Mucosa of rectum (tissue), 2 donors: ENCODE results near the gene FICD.

ENCODE experiments used
- H3K27ac ChIP-seq, 2 donors: one replicate each; pipeline ENCODE4 v1.7.0; 2013; ENCODE audit warnings: inconsistent platforms in 2 of 2, low read depth in 2 of 2, low read length in 2 of 2
- H3K27me3 ChIP-seq, 2 donors: one replicate each; pipeline ENCODE4 v1.7.0; 2013; ENCODE audit warnings: low read length in 2 of 2; ENCODE audit not compliant: control insufficient read depth in 2 of 2, insufficient read depth in 2 of 2
- H3K36me3 ChIP-seq, 2 donors: one replicate each; pipeline ENCODE4 v1.7.0; 2013; ENCODE audit warnings: low read length in 2 of 2; ENCODE audit not compliant: control insufficient read depth in 2 of 2, insufficient read depth in 2 of 2
- H3K4me1 ChIP-seq, 2 donors: one replicate each; pipeline ENCODE4 v1.7.0; 2013; ENCODE audit warnings: low read length in 2 of 2, mild to moderate bottlenecking in 1 of 2; ENCODE audit not compliant: control insufficient read depth in 2 of 2, insufficient read depth in 2 of 2
- H3K4me3 ChIP-seq, 2 donors: one replicate each; pipeline ENCODE4 v1.7.0; 2013; ENCODE audit warnings: low read length in 2 of 2
- H3K9ac ChIP-seq, 2 donors: one replicate each; pipeline ENCODE4 v1.7.0; 2013; ENCODE audit warnings: low read length in 2 of 2, low read depth in 1 of 2, mild to moderate bottlenecking in 1 of 2
- H3K9me3 ChIP-seq, 2 donors: one replicate each; pipeline ENCODE4 v1.7.0; 2013; ENCODE audit warnings: low read length in 2 of 2; ENCODE audit not compliant: control insufficient read depth in 2 of 2
- donor health status: healthy.
- donor health status: Normal muscosa, but diverticular disease.

Gene FICD

DNA sequence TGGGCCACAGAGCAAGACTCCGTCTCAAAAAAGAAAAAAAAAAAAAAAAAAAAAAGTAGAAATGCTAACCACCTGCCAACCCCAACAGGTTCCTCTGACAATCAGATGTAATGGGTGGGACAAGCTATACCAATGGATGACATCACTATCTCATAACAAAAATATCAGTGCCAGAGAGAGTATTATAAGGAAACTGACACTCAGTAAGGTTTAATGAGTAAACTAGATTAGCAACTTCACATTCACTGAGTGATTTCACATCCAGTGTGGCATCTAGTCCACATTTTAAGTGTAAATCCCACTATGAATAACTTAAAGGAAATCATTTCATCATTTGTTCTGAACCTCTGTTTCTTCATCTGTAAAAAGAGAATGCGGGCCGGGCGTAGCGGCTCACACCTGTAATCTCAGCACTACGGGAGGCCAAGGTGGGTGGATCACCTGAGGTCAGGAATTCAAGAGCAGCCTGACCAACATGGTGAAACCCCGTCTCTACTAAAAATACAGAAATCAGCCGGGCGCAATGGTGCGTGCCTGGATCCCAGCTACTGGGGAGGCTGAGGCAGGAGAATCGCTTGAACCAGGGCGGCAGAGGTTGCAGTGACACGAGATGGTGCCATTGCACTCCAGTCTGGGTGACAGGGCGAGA is 44.1 kb downstream of the FICD start:
- no peak overlapping the region for H3K9ac ChIP-seq
- H3K9me3 ChIP-seq, result no peaks in the 10 kb centered on the region
- H3K4me1 ChIP-seq, result peaks cover 22 to 31% of the 10 kb centered on the region in 2 donors
- H3K4me3 ChIP-seq, result peak overlapping the region; percentile 98 to 99
- H3K36me3 ChIP-seq, result peaks cover 2 to 8% of the 10 kb centered on the region in 2 donors
- no peaks in the 10 kb centered on the region for H3K27me3 ChIP-seq
- H3K27ac ChIP-seq, result no peak overlapping the region

GRCh38 chr12:108559748-108560147 is 44.7 kb downstream of the FICD start:
- Histone ChIP-seq H3K4me1 (peaks cover 22 to 31% of the 10 kb centered on the region in 2 donors), H3K4me3 (peak overlapping the region; percentile 98 to 99), H3K9me3 (no peaks in the 10 kb centered on the region), H3K9ac (peak overlapping the region; percentile 91 to 97), H3K27ac (no peak overlapping the region), H3K36me3 (peaks cover 8 to 14% of the 10 kb centered on the region in 2 donors), H3K27me3 (no peaks in the 10 kb centered on the region)

DNA sequence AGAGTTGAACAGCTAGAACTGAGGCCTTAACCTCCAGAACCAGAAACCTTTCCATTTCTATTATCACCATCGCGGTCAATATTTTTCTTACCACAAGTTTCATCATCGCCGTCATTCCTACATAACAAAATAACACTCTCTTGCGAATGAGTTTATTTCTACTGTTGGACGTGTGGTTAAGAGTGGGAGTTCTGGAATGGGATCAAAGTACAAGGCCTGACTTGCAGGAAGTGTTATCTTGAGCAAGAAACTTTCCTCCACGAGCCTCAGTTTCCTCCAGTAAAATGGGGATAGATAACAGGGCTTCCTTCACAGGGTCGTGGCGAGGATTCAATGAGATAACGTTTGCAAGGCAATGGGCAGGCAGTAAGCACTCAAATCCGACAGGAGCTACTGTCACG is 45.2 kb downstream of the FICD start:
- H3K27me3 ChIP-seq, result no peaks in the 10 kb centered on the region
- H3K9ac ChIP-seq, result peak overlapping the region; percentile 91 to 97
- peak overlapping the region; percentile 83 to 85 for H3K27ac ChIP-seq
- peaks cover 22 to 31% of the 10 kb centered on the region in 2 donors for H3K4me1 ChIP-seq
- H3K9me3 ChIP-seq, result no peaks in the 10 kb centered on the region
- peak overlapping the region; percentile 98 to 99 for H3K4me3 ChIP-seq
- H3K36me3 ChIP-seq, result peaks cover 13 to 20% of the 10 kb centered on the region in 2 donors

GRCh38 chr12:108560752-108561719 is 46.0 kb downstream of the FICD start, which contains the start of gene SART3:
TSS of gene SART3 (minus strand) at chr12:108561173. CDS start at chr12:108561154, 19 bp downstream.
- Histone ChIP-seq H3K36me3 (peaks cover 16 to 23% of the 10 kb centered on the region in 2 donors), H3K4me3 (peak within 1 kb of the TSS; percentile 98 to 99), H3K27me3 (no peaks in the 10 kb centered on the region), H3K27ac (peak within 1 kb of the TSS; percentile 83 to 85), H3K9ac (peak within 1 kb of the TSS; percentile 91 to 97), H3K9me3 (no peaks in the 10 kb centered on the region), H3K4me1 (peaks cover 25 to 33% of the 10 kb centered on the region in 2 donors)

DNA sequence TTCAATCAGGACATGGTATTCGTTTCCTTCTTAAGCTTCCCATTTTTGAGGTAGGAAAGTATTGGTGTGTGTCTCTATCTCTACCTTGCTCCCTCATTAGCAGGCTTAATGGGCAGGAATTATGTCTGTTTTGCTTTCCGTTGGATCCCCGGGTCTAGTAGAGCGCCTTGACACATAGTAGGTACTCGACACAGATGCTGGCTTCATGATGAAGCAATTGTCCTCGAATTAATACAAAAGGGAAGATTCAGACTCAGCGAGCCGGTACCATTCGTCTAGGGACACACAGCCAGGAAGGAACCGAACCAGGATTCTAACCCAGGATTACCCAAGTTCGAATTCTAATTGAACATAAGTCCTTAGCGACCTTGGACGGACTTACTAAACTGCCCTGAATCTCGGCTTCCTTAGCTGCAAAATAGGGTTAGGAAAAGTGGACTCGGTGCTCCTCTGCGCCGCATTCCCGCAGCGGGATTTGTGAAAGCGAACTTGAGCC is 46.8 kb downstream of the FICD start:
- H3K4me3 ChIP-seq, result peak overlapping the region; percentile 98 to 99
- no peaks in the 10 kb centered on the region for H3K27me3 ChIP-seq
- H3K27ac ChIP-seq, result peak overlapping the region; percentile 83 to 85
- peaks cover 27 to 39% of the 10 kb centered on the region in 2 donors for H3K4me1 ChIP-seq
- peaks cover 25 to 29% of the 10 kb centered on the region in 2 donors for H3K36me3 ChIP-seq
- H3K9me3 ChIP-seq, result no peaks in the 10 kb centered on the region
- peak overlapping the region; percentile 91 to 97 for H3K9ac ChIP-seq

GRCh38 chr12:108562348-108563135 is 47.5 kb downstream of the FICD start, which contains the start of gene ISCU:
TSS of gene ISCU (plus strand) at chr12:108562596. CDS start at chr12:108562623, 27 bp downstream.
- no peaks in the 10 kb centered on the region for H3K9me3 ChIP-seq
- peaks cover 27 to 41% of the 10 kb centered on the region in 2 donors for H3K4me1 ChIP-seq
- no peaks in the 10 kb centered on the region for H3K27me3 ChIP-seq
- H3K36me3 ChIP-seq, result peaks cover 31 to 33% of the 10 kb centered on the region in 2 donors
- peak within 1 kb of the TSS; percentile 92 to 97 for H3K9ac ChIP-seq
- H3K4me3 ChIP-seq, result peak within 1 kb of the TSS; percentile 98 to 99
- peak within 1 kb of the TSS; percentile 88 for H3K27ac ChIP-seq

DNA sequence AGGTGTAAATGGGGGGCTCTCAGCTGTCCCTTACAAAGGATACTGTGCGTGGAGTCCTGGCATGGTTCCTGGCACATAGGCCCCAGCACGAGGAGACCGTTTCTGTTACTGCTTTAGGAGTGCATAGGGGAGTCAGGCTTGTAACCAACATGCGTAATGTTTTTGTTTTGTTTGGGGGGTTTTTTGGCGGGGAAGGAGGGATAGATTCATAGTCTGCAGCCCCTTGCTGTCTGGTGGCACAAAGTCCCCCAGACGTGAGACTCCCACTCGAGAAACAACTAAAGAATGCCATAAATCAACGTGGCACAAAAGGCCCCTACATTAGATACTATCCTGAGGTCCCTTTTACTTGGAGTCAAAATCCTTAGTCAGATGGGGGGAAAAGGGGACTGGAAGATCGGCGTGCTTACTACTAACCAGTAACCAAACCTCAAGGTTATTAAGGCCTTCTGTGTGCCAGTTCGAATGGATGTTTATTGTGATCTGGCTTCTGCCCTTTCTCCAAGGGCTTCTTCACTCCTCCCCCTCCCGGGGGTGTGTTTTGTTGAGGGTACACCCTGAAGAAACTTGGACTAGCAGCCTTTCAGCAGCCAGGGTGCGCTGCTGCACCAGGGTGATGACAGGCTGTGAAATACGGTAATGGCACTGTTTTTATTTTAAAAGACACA is 48.2 kb downstream of the FICD start:
- Histone ChIP-seq H3K9ac (peak overlapping the region; percentile 86 to 92), H3K4me3 (peak overlapping the region; percentile 82 to 94), H3K4me1 (peaks cover 28 to 43% of the 10 kb centered on the region in 2 donors), H3K27ac (peak overlapping the region; percentile 88), H3K27me3 (no peaks in the 10 kb centered on the region), H3K36me3 (peaks cover 39% of the 10 kb centered on the region in 2 donors), H3K9me3 (no peaks in the 10 kb centered on the region)

DNA sequence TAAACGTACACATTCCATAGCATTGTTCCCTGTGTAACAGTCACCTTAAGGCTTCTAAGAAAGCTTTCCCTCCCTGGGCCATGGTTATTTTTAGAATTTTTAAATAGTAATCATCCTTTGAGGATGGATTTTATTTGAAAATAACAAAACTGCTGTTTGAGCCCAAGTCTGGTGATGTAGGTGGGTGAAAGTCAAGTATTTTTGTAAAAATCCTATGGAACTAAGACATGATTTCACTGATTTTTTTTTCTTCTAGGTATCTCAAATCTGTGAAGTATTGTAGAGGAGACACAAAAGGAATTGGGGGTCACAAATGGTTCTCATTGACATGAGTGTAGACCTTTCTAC is 48.7 kb downstream of the FICD start:
- H3K27ac ChIP-seq, result peak overlapping the region in 1 of 2 donors; percentile 88
- H3K4me3 ChIP-seq, result peak overlapping the region; percentile 82 to 94
- H3K4me1 ChIP-seq, result peaks cover 27 to 44% of the 10 kb centered on the region in 2 donors

GRCh38 chr12:108564724-108565123 is 49.6 kb downstream of the FICD start:
- H3K9ac ChIP-seq, result no peak overlapping the region
- H3K36me3 ChIP-seq, result peaks cover 45 to 51% of the 10 kb centered on the region in 2 donors
- H3K27ac ChIP-seq, result no peak overlapping the region
- H3K9me3 ChIP-seq, result no peaks in the 10 kb centered on the region
- no peak overlapping the region for H3K4me3 ChIP-seq
- no peaks in the 10 kb centered on the region for H3K27me3 ChIP-seq
- peaks cover 20 to 36% of the 10 kb centered on the region in 2 donors for H3K4me1 ChIP-seq

More for the DNA sequence above, 48.7 kb downstream of the FICD start:
- peaks cover 44% of the 10 kb centered on the region in 2 donors for H3K36me3 ChIP-seq
- no peaks in the 10 kb centered on the region for H3K9me3 ChIP-seq
- peak overlapping the region; percentile 86 to 92 for H3K9ac ChIP-seq
- no peaks in the 10 kb centered on the region for H3K27me3 ChIP-seq
